HepG2 (cell line): ENCODE data around the gene GPT2. TPM values are rescaled to one million over a fixed set of nuclear protein-coding genes. Genes with fewer than 3 reads are reported as not detected.

Experiments
- BCL6 ChIP-seq: IDR thresholded peaks from 2 replicates; pipeline ENCODE4 v1.6.1; 2016; ENCODE audit warnings: missing genetic modification reagents, missing compliant biosample characterization
- EEA1 ChIP-seq: sonication (generic); formaldehyde crosslinking; IDR thresholded peaks from 2 replicates; pipeline ENCODE4 v1.5.1; 2020; ENCODE audit warnings: mild to moderate bottlenecking, missing genetic modification reagents, borderline replicate concordance
- EP300 ChIP-seq, 3 experiments: sonication (generic) in 1 of 3; formaldehyde crosslinking in 1 of 3; IDR thresholded peaks; 2 replicates each; pipeline versions ENCODE4 v1.5.1 to v1.6.1; 2011 to 2020; ENCODE audit warnings: low read depth in 2 of 3, low read length in 2 of 3, borderline replicate concordance in 1 of 3, improper control_type of control experiment in 1 of 3, mild to moderate bottlenecking in 1 of 3, missing genetic modification reagents in 1 of 3, moderate library complexity in 1 of 3
- GATAD1 ChIP-seq: IDR thresholded peaks from 2 replicates; pipeline ENCODE4 v1.6.1; 2016; ENCODE audit warnings: missing genetic modification reagents, missing compliant biosample characterization
- HHEX ChIP-seq: IDR thresholded peaks from 2 replicates; pipeline ENCODE4 v1.6.1; 2016; ENCODE audit warnings: control low read depth
- JUND ChIP-seq: sonication (generic); formaldehyde crosslinking; IDR thresholded peaks from 2 replicates; pipeline ENCODE4 v1.8.0; 2022; ENCODE audit warnings: mild to moderate bottlenecking, missing genetic modification reagents
- KDM2A ChIP-seq: sonication (generic); formaldehyde crosslinking; IDR thresholded peaks from 2 replicates; pipeline ENCODE4 v1.4.0; 2020; ENCODE audit warnings: low read depth, missing genetic modification reagents, borderline replicate concordance
- KLF15 ChIP-seq: sonication (generic); formaldehyde crosslinking; IDR thresholded peaks from 2 replicates; pipeline ENCODE4 v1.8.1; 2023; ENCODE audit warnings: borderline replicate concordance, mild to moderate bottlenecking, inconsistent platforms, missing genetic modification reagents, mixed read lengths
- KMT2A ChIP-seq: sonication (generic); formaldehyde crosslinking; IDR thresholded peaks from 2 replicates; pipeline ENCODE4 v1.4.0; 2020; ENCODE audit warnings: missing genetic modification reagents
- LRRFIP1 ChIP-seq: sonication (generic); formaldehyde crosslinking; conservative IDR thresholded peaks from 2 replicates; pipeline ENCODE4 v1.4.0; 2020; ENCODE audit warnings: missing genetic modification reagents
- MBNL3 ChIP-seq: fragments of 250-450 bp; sonication (Bioruptor Pico); conservative IDR thresholded peaks from 2 replicates; pipeline ENCODE4 v1.8.0; 2022; ENCODE audit warnings: mild to moderate bottlenecking, inconsistent platforms
- MIER2 ChIP-seq: IDR thresholded peaks from 2 replicates; pipeline ENCODE4 v1.6.1; 2016; ENCODE audit warnings: missing biosample characterization, missing genetic modification reagents
- NAIF1 ChIP-seq: sonication (generic); formaldehyde crosslinking; IDR thresholded peaks from 2 replicates; pipeline ENCODE4 v1.5.0; 2020; ENCODE audit warnings: mild to moderate bottlenecking, missing genetic modification reagents, borderline replicate concordance
- NFRKB ChIP-seq: fragments of 450-650 bp; IDR thresholded peaks from 2 replicates; pipeline ENCODE4 v1.6.1; 2017
- PHB2 ChIP-seq: fragments of 450-650 bp; IDR thresholded peaks from 2 replicates; pipeline ENCODE4 v1.6.1; 2018; ENCODE audit not compliant: partially characterized antibody
- SNAPC5 ChIP-seq: sonication (generic); formaldehyde crosslinking; IDR thresholded peaks from 2 replicates; pipeline ENCODE4 v1.8.1; 2023; ENCODE audit warnings: mild to moderate bottlenecking, missing genetic modification reagents, borderline replicate concordance
- TARDBP ChIP-seq: sonication (generic); formaldehyde crosslinking; IDR thresholded peaks from 2 replicates; pipeline ENCODE4 v1.8.0; 2022; ENCODE audit warnings: mild to moderate bottlenecking, missing genetic modification reagents
- TOPORS ChIP-seq: sonication (generic); formaldehyde crosslinking; IDR thresholded peaks from 2 replicates; pipeline ENCODE4 v1.8.0; 2023; ENCODE audit warnings: mild to moderate bottlenecking, missing genetic modification reagents
- ZEB1 ChIP-seq: IDR thresholded peaks from 2 replicates; pipeline ENCODE4 v1.6.1; 2012; ENCODE audit warnings: mild to moderate bottlenecking, low read depth, inconsistent platforms; ENCODE audit not compliant: insufficient replicate concordance
- ZNF331 ChIP-seq: sonication (generic); formaldehyde crosslinking; IDR thresholded peaks from 2 replicates; pipeline ENCODE4 v1.4.0; 2020; ENCODE audit warnings: missing genetic modification reagents
- ZNF362 ChIP-seq: sonication (generic); formaldehyde crosslinking; IDR thresholded peaks from 2 replicates; pipeline ENCODE4 v1.4.0; 2020; ENCODE audit warnings: missing genetic modification reagents, mild to moderate bottlenecking, borderline replicate concordance
- ZNF496 ChIP-seq: sonication (generic); formaldehyde crosslinking; IDR thresholded peaks from 2 replicates; pipeline ENCODE4 v1.8.1; 2023; ENCODE audit warnings: mild to moderate bottlenecking, moderate library complexity, missing genetic modification reagents; ENCODE audit not compliant: insufficient replicate concordance
- ZNF674 ChIP-seq: sonication (generic); formaldehyde crosslinking; IDR thresholded peaks from 2 replicates; pipeline ENCODE4 v1.5.0; 2020; ENCODE audit warnings: low read depth, mild to moderate bottlenecking, missing genetic modification reagents
- ZSCAN25 ChIP-seq: sonication (generic); formaldehyde crosslinking; IDR thresholded peaks from 2 replicates; pipeline ENCODE4 v1.8.0; 2022; ENCODE audit warnings: mild to moderate bottlenecking, missing genetic modification reagents
- ZSCAN9 ChIP-seq: IDR thresholded peaks from 2 replicates; pipeline ENCODE4 v1.6.1; 2016; ENCODE audit warnings: borderline replicate concordance
- polyA plus RNA-seq, 8 experiments: library from polyadenylated mRNA; depleted of rRNA in 3 of 8; stranded (reverse) in 7 of 8; unstranded in 1 of 8; fragments of >200 nt; fragmentation: Illumina TruSeq in 4 of 8; extraction: Trizol in 4 of 8; gene quantifications; 2 replicates each; pipeline versions ENCODE4 v1.2.1 to v1.2.3, GENCODE V29; 2011 to 2016; ENCODE audit warnings: low read depth in 4 of 8, missing spikeins in 1 of 8, mixed read lengths in 1 of 8; ENCODE audit not compliant: insufficient read depth in 1 of 8
- total RNA-seq, 5 experiments: library from RNA; depleted of rRNA; stranded (reverse); fragments of >200 nt; fragmentation: Illumina TruSeq; extraction: Trizol; gene quantifications; 2 replicates each; pipeline ENCODE4 v1.2.3, GENCODE V29; 2016; ENCODE audit warnings: low read depth in 1 of 5

GPT2 gene
- total and polyA plus RNA-seq, 2 of the 13 experiments (the other 11 are each of a cell fraction or from before 2014, with no cell fraction given), result 138 to 267 TPM

GRCh38 chr16:46895399-46896313 lies 11.5 kb downstream of the GPT2 start (continued):
- no peak for TF ChIP-seq LRRFIP1 (CRISPR knock-in tag)
- peak; percentile 45 to 98; a peak in 3 of 4 replicates for TF ChIP-seq EP300 (IDR thresholded peaks at IDR 0.05; ENCODE audit: low read depth in 2 of 2, low read length in 2 of 2)
- TF ChIP-seq EP300 (CRISPR knock-in tag; IDR thresholded peaks at IDR 0.05; ENCODE audit: borderline replicate concordance), result peak; percentile 71; the same call in 1 of the 2 replicates
- no peak for TF ChIP-seq NAIF1 (CRISPR knock-in tag)
- no peak for TF ChIP-seq MIER2
- TF ChIP-seq JUND (CRISPR knock-in tag), result 0 out of 2 replicates have a peak, but pooled peaks have one; percentile 22
- peak; percentile 93 for TF ChIP-seq ZEB1
- TF ChIP-seq KMT2A (CRISPR knock-in tag), result 0 out of 2 replicates have a peak, but pooled peaks have one; percentile 20
- TF ChIP-seq PHB2, result no peak
- no peak for TF ChIP-seq ZNF674 (CRISPR knock-in tag)
- TF ChIP-seq HHEX (CRISPR knock-in tag), result peak; percentile 84
- TF ChIP-seq ZNF362, result peak; percentile 79
- TF ChIP-seq KLF15, result no peak; the same call in 1 of the 2 replicates
- TF ChIP-seq MBNL3 (CRISPR knock-in tag), result no peak
- peak; percentile 85 for TF ChIP-seq TARDBP
- TF ChIP-seq GATAD1 (CRISPR knock-in tag), result peak; percentile 72
- TF ChIP-seq EEA1 (CRISPR knock-in tag), result no peak
- no peak; the same call in 1 of the 2 replicates for TF ChIP-seq TOPORS (CRISPR knock-in tag)
- peak; percentile 95 for TF ChIP-seq BCL6 (CRISPR knock-in tag)
- TF ChIP-seq ZSCAN25, result 0 out of 2 replicates have a peak, but pooled peaks have one; percentile 66
- TF ChIP-seq SNAPC5 (CRISPR knock-in tag), result no peak
- peak; percentile 99 for TF ChIP-seq ZNF331 (CRISPR knock-in tag)
- no peak for TF ChIP-seq ZNF496 (CRISPR knock-in tag)
- no peak for TF ChIP-seq KDM2A (CRISPR knock-in tag)
- TF ChIP-seq NFRKB, result no peak
- TF ChIP-seq ZSCAN9, result peak; percentile 75; the same call in 1 of the 2 replicates
